GM12878 (cell line): Measurements from ENCODE around the gene CTDSP1. TPM values are rescaled to one million over a fixed set of nuclear protein-coding genes. Genes with fewer than 3 reads are reported as not detected.

ENCODE experiments used
- BCL3 ChIP-seq: IDR thresholded peaks from 2 replicates; pipeline ENCODE4 v1.6.1; 2011; ENCODE audit warnings: borderline replicate concordance, low read depth, mild to moderate bottlenecking, moderate library complexity, low read length; ENCODE audit not compliant: insufficient read depth, poor library complexity, severe bottlenecking
- BCLAF1 ChIP-seq: fragments of 450-650 bp; IDR thresholded peaks from 2 replicates; pipeline ENCODE4 v1.6.1; 2017; ENCODE audit warnings: antibody characterized with exemption, mild to moderate bottlenecking, moderate library complexity
- BRCA1 ChIP-seq: IDR thresholded peaks from 2 replicates; pipeline ENCODE4 v1.6.1; 2011; ENCODE audit warnings: low read depth, low read length, improper control_type of control experiment
- CEBPZ ChIP-seq: fragments of 150-350 bp; IDR thresholded peaks from 2 replicates; pipeline ENCODE4 v1.6.1; 2016; ENCODE audit warnings: low read depth, low read length
- CREM ChIP-seq: IDR thresholded peaks from 2 replicates; pipeline ENCODE4 v1.6.1; 2014; ENCODE audit warnings: antibody characterized with exemption, low read depth
- EED ChIP-seq: sonication (generic); IDR thresholded peaks from 2 replicates; pipeline ENCODE4 v1.6.1; 2016; ENCODE audit warnings: antibody characterized with exemption, low read depth
- EZH2 ChIP-seq: IDR thresholded peaks from 2 replicates; pipeline ENCODE4 v1.6.1; 2012; ENCODE audit warnings: low read depth, mild to moderate bottlenecking, control low read depth, inconsistent platforms, low read length, borderline replicate concordance; ENCODE audit not compliant: control insufficient read depth
- IRF3 ChIP-seq: fragments of 450-650 bp; IDR thresholded peaks from 2 replicates; pipeline ENCODE4 v1.6.1; 2014; ENCODE audit warnings: mild to moderate bottlenecking
- JUNB ChIP-seq: IDR thresholded peaks from 2 replicates; pipeline ENCODE4 v1.6.1; 2016; ENCODE audit warnings: antibody characterized with exemption, mild to moderate bottlenecking
- KDM1A ChIP-seq: fragments of 200-600 bp; sonication (generic); IDR thresholded peaks from 2 replicates; pipeline ENCODE4 v1.6.1; 2016; ENCODE audit warnings: borderline replicate concordance
- NR2C1 ChIP-seq: fragments of 450-650 bp; IDR thresholded peaks from 2 replicates; pipeline ENCODE4 v1.6.1; 2017; ENCODE audit warnings: antibody characterized with exemption, mild to moderate bottlenecking, moderate library complexity
- PAX8 ChIP-seq: fragments of 450-650 bp; IDR thresholded peaks from 2 replicates; pipeline ENCODE4 v1.6.1; 2017; ENCODE audit warnings: mild to moderate bottlenecking, moderate library complexity
- POU2F2 ChIP-seq: IDR thresholded peaks from 3 replicates; pipeline ENCODE4 v1.6.1; 2011; ENCODE audit warnings: low read depth, mild to moderate bottlenecking, low read length, borderline replicate concordance
- USF2 ChIP-seq: IDR thresholded peaks from 2 replicates; pipeline ENCODE4 v1.6.1; 2011; ENCODE audit warnings: low read depth, low read length, improper control_type of control experiment, borderline replicate concordance
- YBX1 ChIP-seq: fragments of 450-650 bp; IDR thresholded peaks from 2 replicates; pipeline ENCODE4 v1.6.1; 2016; ENCODE audit warnings: antibody characterized with exemption
- ZBTB4 ChIP-seq: fragments of 450-650 bp; formaldehyde crosslinking; IDR thresholded peaks from 2 replicates; pipeline ENCODE4 v1.4.0; 2022; ENCODE audit warnings: mild to moderate bottlenecking, moderate library complexity
- polyA plus RNA-seq, 11 experiments: library from polyadenylated mRNA; depleted of rRNA in 4 of 11; unstranded in 6 of 11; stranded (reverse) in 5 of 11; fragments of >200 nt; fragmentation: Nextera tagmentation in 4 of 11; fragmentation: Illumina TruSeq in 1 of 11; extraction: Ambion mirVana in 4 of 11; extraction: Trizol in 1 of 11; gene quantifications; 1 replicate in 1 of 11; 2 replicates in 10 of 11; pipeline versions ENCODE4 v1.2.1 to v1.2.3, GENCODE V29; 2011 to 2016; ENCODE audit warnings: inconsistent platforms in 2 of 11, missing spikeins in 2 of 11, low read depth in 1 of 11
- total RNA-seq, 4 experiments: library from RNA; depleted of rRNA in 3 of 4; stranded (reverse); fragments of >200 nt in 3 of 4; fragmentation: Illumina TruSeq in 1 of 4; extraction: Trizol in 1 of 4; gene quantifications; 2 replicates each; pipeline versions ENCODE4 v1.2.1 to v1.2.3, GENCODE V29; 2013 to 2021

The CTDSP1 gene
- total and polyA plus RNA-seq, 10 of the 15 experiments (the other 5 are each of a cell fraction or from before 2014, with no cell fraction given), result 3.0 to 75.9 (median 34.4) TPM

- TF ChIP-seq CEBPZ, result no peak
- TF ChIP-seq EZH2, result no peak
- 0 out of 2 replicates have a peak, but pooled peaks have one; percentile 40 for TF ChIP-seq EED
- TF ChIP-seq ZBTB4, result no peak
- TF ChIP-seq BCL3, result peak; percentile 88
- no peak for TF ChIP-seq PAX8
- TF ChIP-seq BCLAF1, result no peak
- no peak for TF ChIP-seq IRF3
- TF ChIP-seq CREM, result no peak
- no peak for TF ChIP-seq KDM1A
- TF ChIP-seq POU2F2, result peak; percentile 9; the same call in 2 of the 3 replicates
- no peak for TF ChIP-seq NR2C1
- TF ChIP-seq USF2, result no peak
- TF ChIP-seq YBX1, result no peak
- TF ChIP-seq BRCA1, result no peak
- no peak for TF ChIP-seq JUNB
These were observed 6.7 kb downstream of the CTDSP1 start (continued) for GRCh38 chr2:218406209-218406948.
